Measurements from ENCODE around the gene TESK2.
"Not testable (repeated sequence)": the region's sequence is repeated elsewhere in the genome, so short reads cannot be mapped to it uniquely, and the experiment has no call there.

The TESK2 gene

GRCh38 chr1:45411510-45411899 is 79.5 kb downstream of the TESK2 start:
- peak; percentile 2 for DNase-seq (ENCODE audit: low spot score)

DNA sequence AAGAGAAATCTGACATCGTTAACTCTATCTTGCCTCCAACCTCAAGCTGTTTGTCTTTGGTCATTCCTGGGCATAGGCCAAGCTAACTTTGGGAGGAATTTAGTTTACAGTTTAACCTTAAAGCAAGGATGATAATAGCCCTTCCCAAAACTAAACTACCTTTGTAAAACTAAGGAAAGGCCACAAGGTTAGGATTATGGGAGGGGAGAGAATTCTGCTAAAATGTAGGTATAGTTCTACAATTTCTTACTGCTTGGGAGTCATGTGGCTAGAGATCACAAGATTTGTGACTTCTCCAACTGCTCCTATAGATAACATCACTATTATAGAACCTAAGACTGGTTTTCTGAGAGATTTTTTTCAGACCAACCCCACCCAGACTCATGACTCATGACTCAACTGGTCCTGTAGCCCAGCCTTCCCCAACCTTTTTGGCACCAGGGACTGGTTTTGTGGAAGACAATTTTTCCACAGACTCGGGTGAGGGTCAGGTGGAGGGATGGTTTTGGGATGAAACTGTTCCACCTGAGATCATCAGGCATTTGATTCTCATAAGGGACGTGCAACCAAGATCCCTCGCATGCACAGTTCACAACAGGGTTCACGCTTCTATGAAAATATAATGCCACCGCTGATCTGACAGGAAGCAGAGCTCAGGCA is 80.0 kb downstream of the TESK2 start:
- DNase-seq (ENCODE audit: low spot score) = no peak

- no peak for DNase-seq (ENCODE audit: low spot score)
Measured at GRCh38 chr1:45409276-45409675, 81.7 kb downstream of the TESK2 start.

- DNase-seq (ENCODE audit: low spot score) = no peak
Measured at GRCh38 chr1:45407629-45408287, 83.2 kb downstream of the TESK2 start.

GRCh38 chr1:45405636-45406035 is 85.3 kb downstream of the TESK2 start:
- no peak for DNase-seq (ENCODE audit: low spot score)

DNA sequence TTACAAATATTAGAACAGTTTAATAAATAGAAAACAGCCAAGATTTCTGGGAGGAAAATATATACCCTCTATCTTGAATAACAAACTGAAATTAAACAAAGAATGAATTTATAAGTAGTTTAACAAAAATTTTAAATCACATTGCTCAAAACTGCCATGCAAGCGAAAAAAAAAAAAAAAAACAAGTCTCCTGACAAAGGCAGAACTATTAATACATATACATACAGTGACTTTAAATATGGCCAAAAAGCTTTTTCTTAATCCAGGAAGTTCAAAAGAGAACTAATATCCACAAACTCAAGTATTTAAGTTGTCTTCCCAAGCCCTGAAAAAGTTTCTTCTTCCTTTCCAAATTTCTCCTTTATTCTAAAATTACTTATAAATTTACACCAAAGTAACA is 87.2 kb downstream of the TESK2 start:
- no peak for DNase-seq (ENCODE audit: low spot score)

- no peak for DNase-seq (ENCODE audit: low spot score)
Measured at GRCh38 chr1:45403298-45403697, 87.7 kb downstream of the TESK2 start.

GRCh38 chr1:45401524-45401923 is 89.4 kb downstream of the TESK2 start:
- DNase-seq (ENCODE audit: low spot score) = no peak

DNA sequence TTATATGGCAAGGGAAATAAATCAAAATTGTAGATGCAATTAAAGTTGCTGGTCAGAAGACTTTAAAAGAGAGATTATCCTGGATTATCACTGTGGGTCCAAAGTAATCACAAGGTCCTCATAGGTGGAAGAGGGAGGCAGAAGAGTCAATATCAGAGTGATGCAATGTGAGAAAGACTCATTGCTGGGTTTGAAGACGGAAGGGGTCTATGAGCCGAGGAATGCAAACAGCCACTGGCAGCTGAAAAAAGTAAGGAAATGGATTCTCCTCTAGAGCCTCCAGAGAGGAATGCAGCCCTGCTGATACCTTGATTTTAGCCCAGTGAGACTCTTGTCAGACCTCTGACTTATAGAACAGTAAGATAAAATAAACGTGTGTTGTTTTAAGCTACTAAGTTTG is 90.9 kb downstream of the TESK2 start:
- no peak for DNase-seq (ENCODE audit: low spot score)

DNA sequence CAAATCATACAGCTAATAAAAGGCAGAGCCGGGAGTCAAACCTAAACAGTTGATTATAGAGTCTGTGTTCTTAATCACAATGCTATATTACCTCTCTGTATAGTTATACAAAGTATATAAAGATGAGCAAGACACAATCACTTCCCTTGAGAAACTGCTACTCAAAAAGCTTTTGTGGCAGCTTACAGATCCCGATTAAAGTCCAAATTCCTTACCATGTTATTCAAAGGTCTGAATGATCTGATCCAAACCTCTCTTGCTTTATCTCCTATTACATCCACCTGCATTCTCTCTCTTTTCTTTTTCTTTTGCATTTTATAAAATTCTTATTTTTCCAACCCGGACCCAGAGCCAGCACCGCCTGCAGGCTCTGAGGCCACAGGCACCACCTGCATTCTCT is 93.7 kb downstream of the TESK2 start:
- DNase-seq (ENCODE audit: low spot score) = no peak

- DNase-seq (ENCODE audit: low spot score) = no peak
Measured at GRCh38 chr1:45395582-45395981, 95.4 kb downstream of the TESK2 start.

- DNase-seq (ENCODE audit: low spot score) = no peak
Measured at GRCh38 chr1:45395051-45395450, 95.9 kb downstream of the TESK2 start.

- no peak for DNase-seq (ENCODE audit: low spot score)
Measured at GRCh38 chr1:45394342-45394741, 96.6 kb downstream of the TESK2 start.

DNA sequence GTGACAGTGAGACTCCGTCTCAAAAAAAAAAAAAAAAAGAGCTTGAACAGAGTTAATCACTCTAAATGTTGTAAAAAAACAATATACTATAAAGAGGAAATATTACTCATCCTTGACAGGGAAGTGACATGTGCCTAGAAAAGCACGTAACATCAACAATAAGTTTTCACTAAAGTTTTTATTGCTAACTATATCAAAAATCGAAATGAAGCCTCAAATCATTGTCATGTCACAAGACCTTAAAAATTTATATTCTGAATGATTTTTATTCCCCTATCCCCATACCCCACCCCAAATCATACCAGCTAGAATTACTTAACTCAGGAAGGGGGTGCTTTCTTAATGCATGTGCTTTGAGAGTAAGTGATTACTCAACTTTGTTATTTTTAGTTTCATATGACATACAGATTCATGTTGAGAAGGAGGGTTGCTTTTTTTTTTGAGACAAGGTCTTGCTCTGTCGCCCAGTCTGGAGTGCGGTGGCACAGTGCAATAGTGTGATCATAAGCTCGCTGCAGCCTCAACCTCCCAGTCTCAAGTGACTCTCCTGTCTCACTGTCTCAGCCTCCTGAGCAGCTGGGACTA is 97.2 kb downstream of the TESK2 start:
- no peak for DNase-seq (ENCODE audit: low spot score)

GRCh38 chr1:45386219-45386618 is 104.7 kb downstream of the TESK2 start:
- no peak for DNase-seq (ENCODE audit: low spot score)

- no peak for DNase-seq (ENCODE audit: low spot score)
Measured at GRCh38 chr1:45385302-45385701, 105.7 kb downstream of the TESK2 start.

- DNase-seq (ENCODE audit: low spot score) = not testable (repeated sequence)
Measured at GRCh38 chr1:45384213-45384612, 106.8 kb downstream of the TESK2 start.

- no peak for DNase-seq (ENCODE audit: low spot score)
Measured at GRCh38 chr1:45383191-45383590, 107.8 kb downstream of the TESK2 start.

- no peak for DNase-seq (ENCODE audit: low spot score)
Measured at GRCh38 chr1:45381243-45381642, 109.7 kb downstream of the TESK2 start.

DNA sequence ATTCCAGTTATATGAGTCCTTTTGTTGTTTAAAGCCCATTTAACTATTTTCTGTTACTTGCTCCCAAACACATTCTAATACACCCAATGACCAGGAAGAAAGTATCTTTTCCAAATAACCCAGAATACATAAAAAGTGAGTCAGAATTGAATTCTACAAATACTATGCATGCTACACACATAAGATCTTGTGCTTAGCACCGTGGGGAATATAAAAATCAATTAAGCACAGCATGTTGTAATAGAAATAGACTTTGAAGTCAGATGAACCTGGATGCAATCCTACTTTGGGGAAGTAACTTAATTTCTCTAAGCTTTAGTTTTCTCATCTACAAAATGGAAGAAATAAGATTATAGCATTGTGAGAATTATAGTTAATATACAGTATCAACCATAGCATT is 110.2 kb downstream of the TESK2 start:
- DNase-seq (ENCODE audit: low spot score) = no peak

DNA sequence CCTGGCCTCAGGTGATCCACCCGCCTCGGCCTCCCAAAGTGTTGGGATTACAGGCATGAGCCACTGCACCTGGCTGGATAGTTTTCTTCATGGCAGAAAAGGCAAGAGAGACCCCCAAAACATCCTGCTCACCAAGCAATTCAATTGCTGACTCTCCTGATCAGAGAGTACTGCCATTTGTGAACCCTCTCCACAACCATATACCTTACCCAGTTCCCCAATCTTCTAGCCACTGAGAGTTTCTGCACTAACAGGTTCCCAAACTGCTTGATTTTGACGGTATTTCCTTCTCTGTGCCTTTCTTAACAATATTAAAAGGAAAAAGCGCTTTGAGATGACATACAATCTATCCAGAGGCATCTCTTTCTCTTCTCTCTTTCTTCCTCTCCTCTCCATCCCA is 110.8 kb downstream of the TESK2 start:
- DNase-seq (ENCODE audit: low spot score) = no peak

DNA sequence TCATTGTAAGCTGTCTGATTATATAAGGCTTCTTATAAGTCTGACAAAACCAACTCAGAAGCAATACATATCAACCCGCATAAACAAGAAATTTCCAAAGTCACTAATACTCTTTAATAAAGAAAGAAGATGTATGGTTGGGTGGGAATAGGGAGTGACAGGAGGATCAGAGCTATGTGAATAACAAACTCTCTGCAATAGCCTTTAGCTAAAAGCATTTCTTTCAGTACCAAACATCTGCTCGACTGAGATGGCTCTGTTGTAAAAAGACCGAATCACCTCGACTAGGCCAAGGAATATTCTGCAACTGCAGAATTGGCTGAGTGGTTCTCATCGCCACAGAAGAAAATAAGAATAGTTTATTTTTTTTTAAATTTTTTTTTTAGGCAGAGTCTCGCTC is 111.4 kb downstream of the TESK2 start:
- no peak for DNase-seq (ENCODE audit: low spot score)

- DNase-seq (ENCODE audit: low spot score) = no peak
Measured at GRCh38 chr1:45378184-45378583, 112.8 kb downstream of the TESK2 start.
